K562 (cell line): ENCODE measurements around the gene POLR3A. TPM values are rescaled to one million over a fixed set of nuclear protein-coding genes. Genes with fewer than 3 reads are reported as not detected.

ENCODE experiments used
- ARID3A ChIP-seq: IDR thresholded peaks from 2 replicates; pipeline ENCODE4 v1.6.1; 2012; ENCODE audit warnings: low read depth, low read length, improper control_type of control experiment, borderline replicate concordance
- ATF1 ChIP-seq, 2 experiments: fragments of 450-650 bp in 1 of 2; IDR thresholded peaks; 2 replicates each; pipeline ENCODE4 v1.6.1; 2016; ENCODE audit warnings: missing compliant biosample characterization in 1 of 2, missing genetic modification characterization in 1 of 2
- BRD9 ChIP-seq: fragments of 450-650 bp; IDR thresholded peaks from 2 replicates; pipeline ENCODE4 v1.6.1; 2018; ENCODE audit warnings: low read depth; ENCODE audit not compliant: partially characterized antibody
- CBX1 ChIP-seq: sonication (generic); IDR thresholded peaks from 2 replicates; pipeline ENCODE4 v1.6.1; 2016; ENCODE audit warnings: antibody characterized with exemption, low read depth, mild to moderate bottlenecking
- FOXO4 ChIP-seq: fragments of 450-650 bp; formaldehyde crosslinking; IDR thresholded peaks from 2 replicates; pipeline ENCODE4 v1.4.0; 2020; ENCODE audit warnings: mild to moderate bottlenecking, moderate library complexity
- HDAC2 ChIP-seq: fragments of 450-650 bp; IDR thresholded peaks from 2 replicates; pipeline ENCODE4 v1.6.1; 2016; ENCODE audit warnings: mild to moderate bottlenecking
- ID3 ChIP-seq, 2 experiments: fragments of 250-450 bp in 1 of 2; fragments of 450-650 bp in 1 of 2; sonication (Bioruptor Pico) in 1 of 2; IDR thresholded peaks; 2 replicates each; pipeline versions ENCODE4 v1.6.1 to v1.8.0; 2016 to 2021; ENCODE audit warnings: mild to moderate bottlenecking in 2 of 2, moderate library complexity in 2 of 2, missing compliant biosample characterization in 1 of 2, missing genetic modification characterization in 1 of 2
- KAT8 ChIP-seq: fragments of 450-650 bp; IDR thresholded peaks from 2 replicates; pipeline ENCODE4 v1.6.1; 2016; ENCODE audit warnings: low read depth, mild to moderate bottlenecking
- KDM1A ChIP-seq, 2 experiments: fragments of 450-650 bp; IDR thresholded peaks; 2 replicates each; pipeline ENCODE4 v1.6.1; 2016; ENCODE audit warnings: mild to moderate bottlenecking in 2 of 2
- MAFK ChIP-seq: IDR thresholded peaks from 2 replicates; pipeline ENCODE4 v1.6.1; 2011; ENCODE audit warnings: low read length, improper control_type of control experiment
- MTA3 ChIP-seq: fragments of 450-650 bp; formaldehyde crosslinking; IDR thresholded peaks from 2 replicates; pipeline ENCODE4 v1.6.1; 2017; ENCODE audit warnings: mild to moderate bottlenecking, borderline replicate concordance
- NR2C1 ChIP-seq, 2 experiments: fragments of 450-650 bp; IDR thresholded peaks; 2 replicates each; pipeline ENCODE4 v1.6.1; 2017; ENCODE audit warnings: mild to moderate bottlenecking in 2 of 2, antibody characterized with exemption in 1 of 2, inconsistent platforms in 1 of 2, missing compliant biosample characterization in 1 of 2, missing genetic modification characterization in 1 of 2
- POLR3G ChIP-seq: IDR thresholded peaks from 2 replicates; pipeline ENCODE4 v1.6.1; 2011; ENCODE audit not compliant: insufficient read length, insufficient replicate concordance; ENCODE audit errors: extremely low read depth
- RFX1 ChIP-seq: fragments of 450-650 bp; IDR thresholded peaks from 2 replicates; pipeline ENCODE4 v1.6.1; 2016; ENCODE audit warnings: mild to moderate bottlenecking, moderate library complexity
- SIN3B ChIP-seq: fragments of 450-650 bp; IDR thresholded peaks from 2 replicates; pipeline ENCODE4 v1.6.1; 2017; ENCODE audit warnings: low read depth, mild to moderate bottlenecking, moderate library complexity
- SMARCA5 ChIP-seq: fragments of 450-650 bp; IDR thresholded peaks from 2 replicates; pipeline ENCODE4 v1.6.1; 2016
- ZNF124 ChIP-seq: sonication (generic); formaldehyde crosslinking; IDR thresholded peaks from 2 replicates; pipeline ENCODE4 v1.8.1; 2022; ENCODE audit warnings: missing genetic modification reagents
- ZNF24 ChIP-seq: fragments of 450-650 bp; IDR thresholded peaks from 2 replicates; pipeline ENCODE4 v1.6.1; 2016
- ZNF274 ChIP-seq: IDR thresholded peaks from 2 replicates; pipeline ENCODE4 v1.6.1; 2011; ENCODE audit warnings: low read depth, mild to moderate bottlenecking, low read length, moderate library complexity, borderline replicate concordance
- ZNF76 ChIP-seq: fragments of 250-450 bp; sonication (Bioruptor Pico); IDR thresholded peaks from 2 replicates; pipeline ENCODE4 v1.4.0; 2020; ENCODE audit warnings: mild to moderate bottlenecking, moderate library complexity, borderline replicate concordance
- polyA plus RNA-seq, 8 experiments: library from polyadenylated mRNA; depleted of rRNA in 4 of 8; stranded (reverse) in 5 of 8; unstranded in 3 of 8; fragments of >200 nt; fragmentation: Nextera tagmentation in 2 of 8; fragmentation: Illumina TruSeq in 1 of 8; extraction: Ambion mirVana in 2 of 8; extraction: Trizol in 1 of 8; gene quantifications; 2 replicates each; pipeline versions ENCODE4 v1.2.1 to v1.2.3, GENCODE V29; 2011 to 2014; ENCODE audit warnings: inconsistent platforms in 1 of 8, missing spikeins in 1 of 8
- total RNA-seq, 7 experiments: library from RNA; depleted of rRNA in 6 of 7; stranded (reverse); fragments of >200 nt in 6 of 7; fragmentation: Illumina TruSeq in 2 of 7; extraction: Trizol in 2 of 7; gene quantifications; 2 replicates each; pipeline versions ENCODE4 v1.2.1 to v1.2.3, GENCODE V29; 2011 to 2021; ENCODE audit warnings: low replicate concordance in 1 of 7
- TF ChIP-seq, protein P1 (sequence below): fragments of 250-450 bp; sonication (Bioruptor Pico); IDR thresholded peaks from 2 replicates; pipeline ENCODE4 v1.4.0; 2020; ENCODE audit warnings: mild to moderate bottlenecking, moderate library complexity

The POLR3A gene
- total and polyA plus RNA-seq, 9 of the 15 experiments (the other 6 are each of a cell fraction or from before 2014, with no cell fraction given): 14.9 to 37.0 (median 26.7) TPM

GRCh38 chr10:77940225-77940624 is 89.1 kb downstream of the POLR3A start (continued):
- TF ChIP-seq, protein P1, sequence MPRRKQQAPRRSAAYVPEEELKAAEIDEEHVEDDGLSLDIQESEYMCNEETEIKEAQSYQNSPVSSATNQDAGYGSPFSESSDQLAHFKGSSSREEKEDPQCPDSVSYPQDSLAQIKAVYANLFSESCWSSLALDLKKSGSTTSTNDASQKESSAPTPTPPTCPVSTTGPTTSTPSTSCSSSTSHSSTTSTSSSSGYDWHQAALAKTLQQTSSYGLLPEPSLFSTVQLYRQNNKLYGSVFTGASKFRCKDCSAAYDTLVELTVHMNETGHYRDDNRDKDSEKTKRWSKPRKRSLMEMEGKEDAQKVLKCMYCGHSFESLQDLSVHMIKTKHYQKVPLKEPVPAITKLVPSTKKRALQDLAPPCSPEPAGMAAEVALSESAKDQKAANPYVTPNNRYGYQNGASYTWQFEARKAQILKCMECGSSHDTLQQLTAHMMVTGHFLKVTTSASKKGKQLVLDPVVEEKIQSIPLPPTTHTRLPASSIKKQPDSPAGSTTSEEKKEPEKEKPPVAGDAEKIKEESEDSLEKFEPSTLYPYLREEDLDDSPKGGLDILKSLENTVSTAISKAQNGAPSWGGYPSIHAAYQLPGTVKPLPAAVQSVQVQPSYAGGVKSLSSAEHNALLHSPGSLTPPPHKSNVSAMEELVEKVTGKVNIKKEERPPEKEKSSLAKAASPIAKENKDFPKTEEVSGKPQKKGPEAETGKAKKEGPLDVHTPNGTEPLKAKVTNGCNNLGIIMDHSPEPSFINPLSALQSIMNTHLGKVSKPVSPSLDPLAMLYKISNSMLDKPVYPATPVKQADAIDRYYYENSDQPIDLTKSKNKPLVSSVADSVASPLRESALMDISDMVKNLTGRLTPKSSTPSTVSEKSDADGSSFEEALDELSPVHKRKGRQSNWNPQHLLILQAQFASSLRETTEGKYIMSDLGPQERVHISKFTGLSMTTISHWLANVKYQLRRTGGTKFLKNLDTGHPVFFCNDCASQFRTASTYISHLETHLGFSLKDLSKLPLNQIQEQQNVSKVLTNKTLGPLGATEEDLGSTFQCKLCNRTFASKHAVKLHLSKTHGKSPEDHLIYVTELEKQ (CRISPR knock-in tag): no peak
- no peak for TF ChIP-seq FOXO4
- no peak for TF ChIP-seq POLR3G
- 0 out of 2 replicates have a peak, but pooled peaks have one; percentile 51 for TF ChIP-seq CBX1
- no peak for TF ChIP-seq KAT8
- TF ChIP-seq ARID3A: no peak
- TF ChIP-seq ATF1 (CRISPR knock-in tag; IDR thresholded peaks at IDR 0.05): no peak
- no peak for TF ChIP-seq ATF1 (tag; IDR thresholded peaks at IDR 0.05)
- TF ChIP-seq RFX1: no peak
- TF ChIP-seq MAFK: no peak
- no peak for TF ChIP-seq ZNF76 (CRISPR knock-in tag)
- TF ChIP-seq ZNF24: no peak
- TF ChIP-seq SIN3B: no peak
- TF ChIP-seq ZNF274: no peak
- no peak for TF ChIP-seq ZNF124 (CRISPR knock-in tag)
- no peak for TF ChIP-seq NR2C1 (IDR thresholded peaks at IDR 0.05)
- TF ChIP-seq NR2C1 (tag; IDR thresholded peaks at IDR 0.05): no peak
- TF ChIP-seq MTA3: no peak
- peak; percentile 70; the same call in 1 of the 2 replicates for TF ChIP-seq HDAC2
- TF ChIP-seq KDM1A (IDR thresholded peaks at IDR 0.05): peak; percentile 73 to 87; a peak in 3 of 4 replicates
- peak; percentile 67; the same call in 1 of the 2 replicates for TF ChIP-seq SMARCA5
- no peak for TF ChIP-seq ID3 (CRISPR knock-in tag; IDR thresholded peaks at IDR 0.05)
- TF ChIP-seq ID3 (tag; IDR thresholded peaks at IDR 0.05): no peak
- TF ChIP-seq BRD9: no peak
